ENCODE data around the gene MAP3K5.
"Not testable (repeated sequence)": the region's sequence is repeated elsewhere in the genome, so short reads cannot be mapped to it uniquely, and the experiment has no call there.

MAP3K5 gene

DNA sequence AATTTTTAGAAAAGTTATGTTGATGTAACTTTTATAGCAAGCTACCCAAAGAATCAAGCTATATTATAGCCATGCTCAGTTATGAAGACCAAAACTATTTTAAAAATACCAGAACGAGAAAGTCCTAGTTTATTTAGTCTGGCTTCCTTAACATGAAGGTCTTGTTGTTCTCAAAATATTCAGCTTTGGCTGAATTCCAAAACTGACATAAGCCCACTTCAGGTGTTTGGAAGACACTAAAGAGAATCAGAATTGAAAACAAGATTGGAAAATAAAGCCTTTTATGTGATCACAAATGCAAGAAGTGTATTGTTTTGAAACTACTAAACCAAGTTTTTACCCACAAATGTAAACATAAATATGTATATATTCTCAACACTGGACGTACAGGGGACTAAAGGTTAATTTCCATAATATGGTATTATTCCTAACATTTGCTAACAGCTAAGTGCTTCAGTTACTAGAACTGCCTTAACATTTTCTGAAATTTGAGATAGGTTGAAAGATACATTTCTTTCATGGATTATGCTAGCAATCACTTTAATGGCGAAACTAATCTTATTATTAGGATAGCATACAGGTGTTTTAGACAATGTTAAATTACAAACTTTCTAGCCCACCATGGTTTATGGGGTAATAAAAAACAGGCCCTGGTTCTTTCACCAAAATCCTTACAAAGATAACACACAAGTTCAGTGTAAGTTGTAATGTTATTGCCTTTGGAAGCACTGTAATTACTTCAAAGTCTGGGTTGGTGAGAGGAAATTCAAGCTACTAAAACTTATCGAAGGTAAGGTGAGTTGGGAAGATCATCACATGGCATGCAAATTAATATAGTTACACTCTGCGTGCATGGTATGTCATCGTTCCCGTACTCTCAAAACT lies 1.6 kb downstream of the MAP3K5 start:
- peak; percentile 19 for DNase-seq

DNA sequence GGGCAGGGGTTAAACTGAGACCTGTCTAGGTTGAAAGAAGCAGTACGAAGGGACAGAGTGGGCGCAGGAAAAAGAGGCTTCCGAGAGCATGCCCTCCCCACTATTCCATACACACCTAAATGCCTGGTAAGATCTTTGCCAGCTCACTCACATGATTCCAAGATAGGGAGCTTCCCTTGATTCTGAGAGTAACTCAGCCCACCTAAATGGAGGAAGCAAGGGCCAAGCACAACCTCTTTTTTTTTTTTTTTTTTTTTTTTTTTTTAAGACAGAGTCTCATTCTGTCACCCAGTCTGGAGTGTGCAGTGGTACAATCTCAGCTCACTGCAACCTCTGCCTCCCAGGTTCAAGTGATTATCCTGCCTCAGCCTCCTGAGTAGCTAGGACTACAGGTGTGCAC lies 2.8 kb downstream of the MAP3K5 start:
- DNase-seq: not testable (repeated sequence)

DNA sequence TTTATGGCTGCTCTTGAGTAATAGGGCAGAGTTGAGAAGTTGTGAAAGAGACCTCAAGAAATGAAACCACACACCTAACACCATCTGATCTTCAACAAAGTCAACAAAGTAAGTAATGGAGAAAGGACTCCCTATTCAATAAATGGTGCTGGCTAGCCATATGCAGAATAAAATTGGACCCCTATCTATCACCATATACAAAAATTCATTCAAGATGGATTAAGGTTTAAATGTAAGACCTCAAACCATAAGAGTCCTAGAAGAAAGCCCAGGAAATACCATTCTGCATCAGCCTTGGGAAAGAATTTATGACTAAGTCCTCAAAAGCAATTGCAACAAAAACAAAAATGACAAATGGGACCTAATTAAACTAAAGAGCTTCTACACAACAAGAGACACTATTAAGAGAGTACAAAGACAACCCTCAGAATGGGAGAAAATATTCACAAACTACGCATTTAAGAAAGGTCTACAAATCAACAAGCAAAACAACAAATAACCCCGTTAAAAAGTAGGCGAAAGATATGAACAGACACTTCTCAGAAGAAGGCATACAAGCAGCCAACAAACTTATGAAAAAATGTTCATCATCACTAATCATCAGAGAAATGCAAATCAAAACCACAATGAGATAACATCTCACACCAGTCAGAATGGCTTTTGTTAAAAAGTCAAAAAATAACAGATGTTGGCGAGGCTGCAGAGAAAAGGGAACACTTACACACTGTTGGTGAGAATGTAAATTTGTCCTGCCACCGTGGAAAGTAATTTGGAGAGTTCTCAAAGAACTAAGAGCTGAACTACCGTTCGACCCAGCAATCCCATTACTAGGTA lies 4.0 kb downstream of the MAP3K5 start:
- DNase-seq: no peak

DNA sequence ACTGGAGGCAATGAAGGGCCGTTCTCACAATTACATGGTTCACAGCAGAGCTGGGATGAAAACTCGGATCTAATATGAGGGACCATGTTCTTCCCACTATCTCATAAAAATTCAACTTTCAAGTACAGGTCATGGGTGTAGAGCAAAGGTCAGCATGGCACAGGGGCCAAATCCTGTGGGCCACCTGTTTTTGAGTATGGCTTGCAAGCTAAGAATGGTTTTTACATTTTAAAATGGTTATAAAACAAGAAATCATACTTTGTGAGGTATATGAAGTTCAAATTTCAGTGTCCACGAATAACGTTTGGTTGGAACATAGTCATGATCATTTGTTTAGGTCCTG lies 4.6 kb downstream of the MAP3K5 start:
- no peak for DNase-seq

DNA sequence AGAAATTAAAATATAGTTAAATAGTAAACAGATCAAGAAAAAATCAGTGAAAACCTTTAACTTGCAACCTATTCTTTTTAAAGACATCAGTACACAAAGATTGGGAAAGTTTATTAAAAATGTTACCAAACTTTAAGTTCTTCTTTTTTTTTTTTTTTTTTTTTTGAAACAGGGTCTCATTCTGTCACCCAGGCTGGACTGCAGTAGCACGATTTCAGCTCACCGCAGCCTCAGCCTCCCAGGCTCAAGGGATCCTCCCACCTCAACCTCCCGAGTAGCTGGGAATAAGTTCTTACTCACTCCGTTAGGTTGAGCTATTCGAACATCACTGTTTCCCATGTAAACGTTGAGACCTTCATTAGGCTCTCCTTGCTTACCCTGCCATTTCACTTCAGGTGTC lies 5.6 kb downstream of the MAP3K5 start:
- no peak for DNase-seq

DNA sequence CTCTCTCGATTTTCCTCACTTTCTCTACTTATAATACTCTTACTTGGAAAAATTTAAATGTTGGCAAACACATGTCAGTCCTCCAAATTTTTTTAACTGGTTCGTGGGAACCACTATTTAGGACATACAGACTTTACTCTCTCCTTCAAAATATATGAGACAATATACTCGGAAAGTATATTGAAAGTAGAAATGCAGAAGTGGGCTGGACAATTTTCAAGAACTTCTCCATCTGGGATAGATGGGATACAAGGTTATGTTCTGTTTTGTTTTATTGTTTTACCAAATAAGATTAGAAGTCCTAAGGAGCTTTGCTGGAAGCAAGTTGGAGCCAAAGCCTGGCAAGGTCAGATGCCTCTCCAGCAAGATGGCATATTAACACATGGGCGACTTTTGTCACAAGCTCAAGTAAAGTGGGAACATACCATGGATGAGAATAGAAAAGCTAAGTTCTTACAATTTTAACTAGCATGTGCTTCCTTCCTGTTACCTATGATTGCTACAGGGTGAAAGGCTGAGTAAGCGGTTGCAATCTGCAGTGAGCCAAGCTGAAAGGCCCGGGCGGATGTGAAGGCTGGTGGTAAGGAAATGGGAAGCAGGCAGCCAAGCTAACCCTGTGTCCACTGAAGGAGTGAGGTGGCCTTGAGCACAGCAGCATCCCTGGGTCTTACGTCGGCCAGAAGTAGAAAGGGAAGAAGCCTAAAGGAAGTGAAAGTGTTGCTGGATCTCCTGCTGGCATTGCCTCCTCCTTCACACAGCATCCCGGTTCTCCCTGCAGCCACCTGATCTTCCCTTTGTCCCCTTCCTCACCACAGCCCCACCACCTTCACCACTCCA lies 7.1 kb downstream of the MAP3K5 start:
- no peak for DNase-seq

DNA sequence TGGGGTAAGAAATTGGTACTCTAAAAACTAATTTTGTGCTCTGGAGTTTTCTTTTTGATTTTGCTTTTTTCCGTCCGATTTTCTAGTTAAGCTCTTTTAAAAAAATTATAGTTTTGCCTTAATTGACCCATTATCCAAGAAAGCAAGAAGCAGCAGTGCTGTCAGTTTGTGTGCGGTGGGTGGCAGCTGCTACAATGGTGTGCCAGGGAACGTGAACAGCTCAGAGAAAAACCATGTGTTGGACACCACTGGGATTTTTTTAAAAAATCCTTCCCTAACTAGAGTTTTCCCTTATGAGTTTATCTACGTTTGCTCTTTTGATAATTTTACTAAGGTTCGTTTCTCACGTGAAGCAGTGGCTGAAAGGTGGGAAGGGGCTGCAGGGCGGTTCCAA lies 8.0 kb downstream of the MAP3K5 start:
- no peak for DNase-seq

DNA sequence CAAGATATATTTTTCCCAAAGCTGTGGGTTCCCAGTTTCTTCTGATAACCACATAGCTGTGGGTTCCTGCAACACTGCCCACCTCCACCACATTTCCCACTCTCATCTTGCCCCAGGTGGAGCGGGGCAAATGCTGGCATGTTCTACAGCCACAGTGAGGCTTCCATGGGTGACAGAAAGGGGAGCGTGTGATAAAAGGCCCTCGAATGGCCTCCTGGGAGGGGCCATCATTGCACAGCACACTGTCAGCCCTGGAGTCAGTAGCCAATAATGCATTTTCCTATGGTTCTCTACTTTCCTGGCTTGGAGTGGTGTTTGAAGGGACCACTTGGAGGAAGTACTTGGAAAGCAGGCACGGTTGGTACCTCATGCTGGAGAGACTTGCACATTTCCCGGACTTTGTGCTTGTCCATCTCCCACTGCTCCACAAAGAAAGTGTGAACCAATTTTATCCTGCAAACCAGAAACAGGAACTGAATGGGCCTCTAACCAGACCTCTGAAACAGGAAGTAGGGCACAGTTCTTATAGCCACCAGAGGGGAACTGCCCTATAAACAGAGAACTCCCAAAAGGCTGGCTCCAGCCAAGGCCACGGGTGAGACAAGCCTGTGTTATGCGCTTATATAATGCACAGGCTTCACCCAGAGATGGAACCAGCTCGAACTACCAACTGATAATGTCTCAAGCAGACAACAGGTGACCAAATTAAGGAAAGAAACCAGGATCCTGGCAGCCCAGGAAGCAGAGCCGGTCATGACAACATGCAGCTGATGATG lies 8.6 kb downstream of the MAP3K5 start:
- DNase-seq: peak; percentile 17

DNA sequence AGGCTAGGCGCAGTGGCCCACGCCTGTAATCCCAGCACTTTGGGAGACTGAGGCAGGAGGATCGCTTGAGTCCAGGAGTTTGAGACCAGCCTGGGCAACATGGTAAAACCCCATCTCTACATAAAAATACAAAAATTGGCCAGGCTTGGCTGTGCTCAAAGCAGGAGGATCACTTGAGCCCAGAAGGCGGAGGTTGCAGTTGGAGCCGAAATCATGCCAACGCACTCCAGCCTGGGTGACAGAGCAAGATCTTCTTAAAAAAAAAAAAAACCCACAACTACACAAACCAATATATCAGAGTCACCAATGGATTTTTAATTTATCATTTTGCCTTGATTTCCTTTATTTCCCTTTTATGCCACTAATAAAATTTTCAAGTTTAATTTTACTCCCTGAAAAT lies 9.3 kb downstream of the MAP3K5 start:
- no peak for DNase-seq

DNA sequence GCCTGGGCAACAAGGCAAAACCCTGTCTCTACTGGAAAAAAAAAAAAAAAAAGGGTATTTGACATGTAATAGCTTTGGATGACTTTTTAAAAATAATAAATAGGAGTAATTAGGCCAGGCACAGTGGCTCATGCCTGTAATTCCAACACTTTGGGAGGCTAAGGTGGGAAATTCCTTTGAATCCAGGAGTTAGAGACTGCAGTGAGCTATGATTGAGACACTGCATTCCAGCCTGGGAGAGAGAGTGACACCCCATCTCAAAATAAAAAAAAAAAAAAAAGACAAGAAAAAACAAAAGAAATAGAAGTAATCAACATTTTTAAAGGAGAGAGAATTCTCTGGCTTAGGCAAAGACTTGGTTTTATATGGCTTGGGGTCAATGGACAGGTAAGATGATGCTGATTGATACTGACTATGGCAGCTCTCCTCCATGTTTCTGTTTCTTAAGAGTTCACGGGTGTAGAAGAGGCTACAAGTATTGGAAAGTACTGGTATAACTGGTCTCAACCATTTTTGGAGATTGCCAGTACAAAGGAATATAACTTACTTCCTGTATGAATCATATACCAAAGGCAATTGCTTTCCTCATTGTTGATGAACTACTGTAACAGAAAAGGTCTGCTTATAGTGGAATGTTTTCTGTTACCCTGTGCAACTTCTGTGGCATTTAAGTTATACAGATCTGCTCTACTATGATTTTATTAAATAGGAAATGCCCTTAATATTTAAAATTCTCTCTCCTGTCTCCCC lies 10.1 kb downstream of the MAP3K5 start:
- peak; percentile 57 for DNase-seq

DNA sequence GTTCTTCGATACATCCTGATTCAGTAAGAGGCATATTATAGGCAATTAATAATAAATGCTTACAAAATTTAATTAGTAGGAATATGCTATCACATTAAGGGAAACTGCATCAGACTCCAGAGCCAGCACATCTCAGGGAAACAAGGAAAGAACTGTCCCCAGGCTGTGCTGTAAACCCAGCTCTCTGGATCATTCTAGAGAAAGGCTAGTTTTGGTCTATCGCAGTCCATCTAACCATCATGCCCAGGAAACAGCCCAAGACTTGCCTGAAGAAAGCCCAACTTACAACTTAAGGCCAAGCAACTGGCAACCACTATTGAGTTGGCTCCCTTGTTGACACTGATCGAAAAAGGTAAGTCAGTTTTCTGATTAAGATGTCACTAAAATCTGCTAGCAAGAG lies 11.3 kb downstream of the MAP3K5 start:
- DNase-seq: no peak

DNA sequence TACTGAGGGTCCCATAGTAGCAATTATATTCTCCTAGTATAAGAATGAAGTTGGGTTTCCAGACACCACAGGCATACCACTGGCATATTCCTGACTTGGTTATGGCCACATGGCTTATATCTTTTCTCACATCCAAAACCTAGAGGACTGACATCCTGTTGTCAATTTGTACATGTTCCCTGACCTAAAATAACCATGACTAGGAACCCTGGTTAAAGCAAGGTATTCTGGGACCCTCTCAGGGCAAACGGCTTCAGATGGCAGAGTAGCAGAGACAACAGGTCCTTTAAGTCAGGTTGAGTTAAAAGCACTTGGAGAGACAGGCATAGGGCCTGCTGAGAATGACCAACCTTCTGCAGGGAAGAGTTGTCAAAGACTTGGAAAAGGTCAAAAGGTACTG lies 12.6 kb downstream of the MAP3K5 start:
- no peak for DNase-seq

DNA sequence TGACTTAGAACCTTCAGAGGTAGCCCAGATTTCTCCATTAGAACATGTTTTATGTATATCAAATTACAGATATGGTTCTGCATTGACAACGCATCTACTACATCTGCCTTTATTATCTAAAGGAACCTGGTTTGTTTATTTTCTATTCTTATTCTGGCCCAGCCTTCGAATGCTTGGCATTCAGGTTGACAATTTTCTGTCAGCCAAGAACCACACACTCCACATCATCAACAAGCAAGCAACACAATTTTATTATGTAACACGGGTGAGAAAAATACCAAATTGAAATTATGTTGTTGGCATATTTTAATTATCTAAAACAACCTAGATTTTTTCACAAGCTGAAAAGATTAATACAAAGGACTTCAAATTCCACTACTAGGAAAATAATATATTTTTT lies 14.6 kb downstream of the MAP3K5 start:
- no peak for DNase-seq

DNA sequence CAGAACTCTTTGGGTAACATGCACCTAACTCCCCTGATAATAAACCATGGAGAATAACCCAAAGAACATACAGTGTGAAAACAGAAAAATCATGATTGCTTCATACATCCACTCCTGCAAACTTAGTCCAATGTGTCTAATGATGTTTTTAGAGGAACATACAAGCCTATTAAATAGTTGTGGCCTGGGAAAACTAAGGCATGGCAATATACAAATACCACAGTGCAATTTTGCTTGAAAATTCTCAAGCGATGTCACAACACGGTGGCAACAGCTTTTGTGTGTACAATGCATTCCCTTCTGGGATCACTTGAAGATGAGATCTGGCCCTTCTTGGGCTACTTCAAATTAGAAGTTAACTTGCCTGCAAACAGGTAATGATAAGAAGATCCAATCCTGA lies 16.7 kb downstream of the MAP3K5 start:
- DNase-seq: no peak

DNA sequence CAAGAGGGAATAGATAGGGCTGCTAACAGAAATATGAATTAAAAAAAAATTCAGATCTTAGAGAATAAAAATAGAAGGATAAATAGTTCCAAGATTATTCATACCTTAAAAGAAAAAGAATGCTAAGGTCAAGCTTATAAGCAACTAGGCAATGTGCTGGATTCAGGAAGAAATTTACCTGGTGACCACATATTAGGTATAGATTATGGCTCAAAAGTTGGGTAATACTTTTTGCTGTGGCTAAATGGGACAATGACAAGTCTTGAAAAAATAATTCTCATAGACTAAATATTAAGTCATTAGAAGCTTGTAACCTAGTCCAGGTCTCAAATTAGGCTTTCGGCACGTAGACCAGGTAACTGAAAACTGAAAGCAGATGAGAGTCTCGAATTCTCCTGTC lies 17.2 kb downstream of the MAP3K5 start:
- DNase-seq: no peak

DNA sequence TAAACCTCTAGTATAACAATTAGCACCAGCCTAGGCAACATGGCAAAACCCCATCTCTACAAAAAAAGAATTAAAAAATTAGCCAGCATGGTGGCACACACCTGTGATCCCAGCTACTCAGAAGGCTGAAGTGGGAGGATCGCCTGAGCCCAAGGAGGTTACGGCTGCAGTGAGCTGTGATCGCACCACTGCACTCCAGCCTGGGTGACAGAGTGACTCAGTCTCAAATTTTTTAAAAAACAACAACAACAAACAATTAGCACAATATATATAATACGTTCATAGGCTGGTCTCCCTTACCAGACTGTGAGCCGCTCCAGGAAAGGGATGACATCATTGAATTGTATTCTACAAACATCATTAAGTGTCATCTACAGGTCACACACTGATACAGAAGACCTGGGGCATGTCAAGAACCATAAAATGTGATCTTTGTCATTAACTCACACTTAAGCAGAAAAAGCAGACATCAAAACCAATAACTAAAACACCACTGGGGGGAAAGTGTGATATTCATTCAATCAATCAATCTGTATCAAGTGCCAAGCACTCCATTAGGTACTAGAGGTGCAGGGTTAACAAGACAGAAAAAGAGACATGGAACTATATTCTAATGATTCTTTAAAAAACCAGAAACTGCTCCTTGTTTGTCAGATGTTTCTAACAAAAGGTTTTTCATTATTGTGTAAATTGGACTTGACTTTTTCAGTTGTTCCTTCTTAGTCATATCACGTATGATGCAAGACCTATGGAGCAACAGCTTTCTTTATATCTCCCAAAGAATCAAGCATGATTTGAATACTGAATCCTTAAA lies 17.8 kb downstream of the MAP3K5 start:
- peak; percentile 70 for DNase-seq

DNA sequence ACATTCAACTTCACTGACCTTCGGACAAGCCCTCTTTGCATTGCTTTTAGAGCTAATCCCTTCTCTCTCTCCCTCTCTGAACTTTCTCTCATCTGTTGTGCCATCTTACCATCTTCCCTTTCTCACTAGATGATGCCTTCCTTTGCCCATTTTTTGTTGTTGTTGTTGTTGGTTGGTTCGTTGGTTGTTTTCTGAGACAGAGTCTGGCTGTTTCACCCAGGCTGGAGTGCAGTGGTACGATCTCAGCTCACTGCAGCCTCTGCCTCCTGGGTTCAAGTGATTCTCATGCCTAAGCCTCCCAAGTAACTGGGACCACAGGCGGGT lies 18.8 kb downstream of the MAP3K5 start:
- no peak for DNase-seq

DNA sequence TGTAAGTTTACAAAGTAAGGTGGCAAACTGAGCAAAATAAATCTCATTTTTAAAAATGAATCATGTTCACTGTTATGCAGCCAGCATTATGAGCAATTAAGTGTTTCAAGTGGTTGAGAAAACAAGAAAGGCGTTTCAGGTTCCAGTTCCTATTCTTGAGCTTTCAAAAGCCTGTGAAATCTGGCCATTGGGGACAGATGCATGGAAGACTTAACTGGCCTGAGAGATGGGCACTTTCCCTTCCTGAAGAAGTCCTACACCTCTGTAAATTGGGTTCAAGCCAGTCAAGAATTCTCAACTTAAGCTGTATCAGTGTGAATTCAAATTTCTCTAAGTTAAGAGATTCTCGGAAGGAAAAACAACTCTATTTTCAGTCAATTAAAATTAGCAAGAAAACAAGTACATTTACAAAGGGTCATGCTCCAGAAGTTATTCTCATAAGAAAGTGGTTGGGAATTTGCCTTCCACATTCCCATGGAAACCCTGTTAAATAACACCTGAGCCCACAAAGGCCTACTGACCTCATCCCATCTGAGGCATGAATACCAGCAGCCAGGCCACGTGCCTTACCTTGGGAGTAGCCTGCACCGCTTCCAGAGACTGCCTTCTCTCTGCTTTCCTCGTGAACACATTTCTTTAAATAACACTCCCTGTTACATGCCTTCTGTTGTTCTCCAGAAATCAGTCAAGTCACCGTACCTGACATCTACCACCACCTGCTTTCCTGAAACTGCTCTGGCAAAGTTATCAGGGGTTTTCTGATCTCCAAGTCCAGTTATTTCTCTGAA lies 19.4 kb downstream of the MAP3K5 start:
- DNase-seq: peak; percentile 80

DNA sequence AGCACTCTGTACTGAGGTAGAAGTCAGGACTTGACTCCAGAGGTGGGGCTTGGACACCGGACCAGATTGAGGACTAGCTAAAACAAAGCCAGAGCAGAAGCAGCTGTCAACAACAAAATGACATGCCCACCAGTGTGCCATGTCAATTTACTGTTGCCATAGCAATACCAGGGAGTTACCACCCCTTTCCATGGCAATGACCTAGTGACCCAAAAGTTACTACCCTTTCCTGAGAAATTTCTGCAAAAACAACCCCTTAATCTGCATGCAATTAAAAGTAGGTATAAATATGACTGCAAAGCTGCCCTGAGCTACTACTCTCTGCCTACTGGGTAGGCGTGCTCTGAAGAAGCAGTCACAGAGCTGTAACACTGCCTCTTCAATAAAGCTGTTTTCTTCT lies 21.0 kb downstream of the MAP3K5 start:
- no peak for DNase-seq

DNA sequence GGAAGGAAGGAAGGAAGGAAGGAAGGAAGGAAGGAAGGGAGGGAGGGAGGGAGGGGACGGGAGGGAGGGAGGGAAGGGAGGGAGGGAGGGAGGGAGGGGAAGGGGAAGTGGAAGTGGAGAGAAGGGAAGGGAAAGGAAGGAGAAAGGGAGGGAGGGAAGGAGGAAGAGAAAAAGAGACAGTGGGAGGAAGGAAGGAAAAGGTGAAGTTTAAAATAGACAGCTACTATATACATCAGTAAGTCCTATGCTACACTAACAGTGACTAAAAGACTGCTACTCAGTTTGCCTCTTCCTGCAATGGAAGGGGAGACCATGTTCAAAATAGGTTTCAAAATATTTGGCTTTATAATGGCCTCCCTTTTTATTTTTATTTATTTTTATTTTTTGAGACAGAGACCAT lies 22.5 kb downstream of the MAP3K5 start:
- no peak for DNase-seq
